Measurements from ENCODE around the gene MNT. TPM values are rescaled to one million over a fixed set of nuclear protein-coding genes. Genes with fewer than 3 reads are reported as not detected.
A peak's percentile ranks its signal among the peaks of the same experiment; 100 is the strongest.

The MNT gene
- total and polyA plus RNA-seq, 8 donors = 10.9 to 31.9 (median 16.3) TPM

GRCh38 chr17:2354311-2354710 is 46.5 kb downstream of the MNT start:
- H3K36me3 ChIP-seq = no peaks in the 10 kb centered on the region
- H3K27me3 ChIP-seq = no peaks in the 10 kb centered on the region
- ATAC-seq (no peak), DNase-seq (no peak)
- intact Hi-C loops (cut with DNase I) = no loop called here
- peaks cover 0 to 5% of the 10 kb centered on the region in 2 donors for H3K4me1 ChIP-seq
- H3K27ac ChIP-seq = no peak overlapping the region
- H3K4me3 ChIP-seq = no peak overlapping the region
- H3K9me3 ChIP-seq = no peaks in the 10 kb centered on the region
- TF ChIP-seq, protein P1, sequence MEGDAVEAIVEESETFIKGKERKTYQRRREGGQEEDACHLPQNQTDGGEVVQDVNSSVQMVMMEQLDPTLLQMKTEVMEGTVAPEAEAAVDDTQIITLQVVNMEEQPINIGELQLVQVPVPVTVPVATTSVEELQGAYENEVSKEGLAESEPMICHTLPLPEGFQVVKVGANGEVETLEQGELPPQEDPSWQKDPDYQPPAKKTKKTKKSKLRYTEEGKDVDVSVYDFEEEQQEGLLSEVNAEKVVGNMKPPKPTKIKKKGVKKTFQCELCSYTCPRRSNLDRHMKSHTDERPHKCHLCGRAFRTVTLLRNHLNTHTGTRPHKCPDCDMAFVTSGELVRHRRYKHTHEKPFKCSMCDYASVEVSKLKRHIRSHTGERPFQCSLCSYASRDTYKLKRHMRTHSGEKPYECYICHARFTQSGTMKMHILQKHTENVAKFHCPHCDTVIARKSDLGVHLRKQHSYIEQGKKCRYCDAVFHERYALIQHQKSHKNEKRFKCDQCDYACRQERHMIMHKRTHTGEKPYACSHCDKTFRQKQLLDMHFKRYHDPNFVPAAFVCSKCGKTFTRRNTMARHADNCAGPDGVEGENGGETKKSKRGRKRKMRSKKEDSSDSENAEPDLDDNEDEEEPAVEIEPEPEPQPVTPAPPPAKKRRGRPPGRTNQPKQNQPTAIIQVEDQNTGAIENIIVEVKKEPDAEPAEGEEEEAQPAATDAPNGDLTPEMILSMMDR (IDR thresholded peaks at IDR 0.05) = no peak

- DNase-seq = peak in 1 of 4 donors; percentile 13
- no peaks in the 10 kb centered on the region for H3K36me3 ChIP-seq
- H3K27me3 ChIP-seq = no peaks in the 10 kb centered on the region
- H3K4me3 ChIP-seq = no peak overlapping the region
- H3K9me3 ChIP-seq = no peaks in the 10 kb centered on the region
- ATAC-seq = no peak
- intact Hi-C loops (cut with DNase I) = no loop called here
- TF ChIP-seq, protein P1 (IDR thresholded peaks at IDR 0.05) = no peak
- H3K4me1 ChIP-seq = peaks cover 0 to 5% of the 10 kb centered on the region in 2 donors
- no peak overlapping the region for H3K27ac ChIP-seq
Observed at GRCh38 chr17:2351269-2351668, 49.6 kb downstream of the MNT start.

DNA sequence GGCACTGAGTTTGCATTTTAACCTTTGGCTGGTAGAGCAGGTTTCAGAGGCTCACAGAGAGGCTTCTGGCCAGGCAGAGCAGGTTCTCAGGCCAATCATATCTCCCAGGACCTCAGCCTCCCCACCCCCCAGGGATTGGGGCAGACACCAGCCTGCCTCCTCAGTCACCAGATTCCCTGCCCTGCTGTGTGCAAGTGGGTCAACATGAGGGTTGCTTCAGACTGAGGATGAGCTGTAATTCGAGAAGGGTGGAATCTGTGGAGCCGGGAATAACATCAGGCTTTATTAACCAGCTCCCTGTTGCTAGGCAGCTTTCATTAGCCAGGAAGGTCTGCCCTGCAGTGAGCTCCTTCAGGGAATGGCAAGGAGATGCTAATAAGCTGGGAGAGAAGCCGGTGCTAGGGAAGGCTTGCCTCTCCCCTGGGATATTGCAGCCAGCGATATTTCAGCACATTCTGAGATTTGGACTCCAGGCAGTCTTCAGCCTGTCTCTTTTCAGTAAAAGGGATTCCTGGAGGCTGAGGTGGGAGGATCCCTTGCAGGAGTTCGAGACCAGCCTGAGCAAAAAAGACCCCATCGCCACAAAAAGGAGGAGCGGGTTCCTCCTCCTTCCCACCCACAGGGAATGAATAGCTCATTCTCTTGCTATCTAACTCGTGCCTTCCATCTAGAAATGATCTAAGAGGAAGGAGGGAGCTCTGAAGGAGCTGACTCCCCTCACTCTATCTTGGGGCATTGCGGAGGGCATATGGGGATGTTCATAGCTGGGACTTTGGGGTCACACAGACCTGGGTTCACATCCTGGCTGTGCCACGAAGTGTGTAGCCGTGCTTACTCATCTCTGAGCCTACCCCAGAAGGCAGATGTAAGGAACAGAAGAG is 52.8 kb downstream of the MNT start:
- ATAC-seq = peak; percentile 57

DNA sequence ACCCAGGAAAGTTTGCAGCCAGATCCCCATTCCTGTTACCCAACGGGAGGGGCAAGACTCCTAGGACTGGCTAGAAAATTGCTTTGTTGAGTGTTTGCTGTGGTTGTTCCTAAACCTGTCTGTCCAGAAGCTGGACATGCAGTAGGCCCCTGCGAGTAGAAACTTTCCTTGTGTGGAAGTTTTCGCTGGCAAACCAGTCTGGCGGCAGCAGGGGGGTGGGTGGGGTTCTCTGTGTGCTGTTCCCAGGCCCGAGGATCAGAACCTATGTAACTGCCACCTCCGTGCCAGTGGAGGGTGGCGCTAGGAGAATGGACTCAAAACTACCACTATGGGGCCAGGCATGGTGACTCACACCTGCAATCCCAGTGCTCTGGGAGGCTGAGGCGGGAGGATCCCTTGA is 54.4 kb downstream of the MNT start:
- H3K36me3 ChIP-seq = peaks cover 0 to 15% of the 10 kb centered on the region in 2 donors
- H3K4me3 ChIP-seq = no peak overlapping the region
- peak; percentile 83 for ATAC-seq
- TF ChIP-seq, protein P1 (IDR thresholded peaks at IDR 0.05) = no peak
- intact Hi-C loops (cut with DNase I) = no loop called here
- H3K4me1 ChIP-seq = no peaks in the 10 kb centered on the region
- H3K27me3 ChIP-seq = no peaks in the 10 kb centered on the region
- DNase-seq = peak in 2 of 4 donors; percentile 42 to 68
- peak overlapping the region in 1 of 2 donors; percentile 76 for H3K27ac ChIP-seq
- no peaks in the 10 kb centered on the region for H3K9me3 ChIP-seq

More for the DNA sequence above, 52.8 kb downstream of the MNT start:
- intact Hi-C loops (cut with DNase I) = no loop called here
- H3K27ac ChIP-seq = no peak overlapping the region
- H3K36me3 ChIP-seq = peaks cover 0 to 15% of the 10 kb centered on the region in 2 donors
- H3K4me1 ChIP-seq = no peaks in the 10 kb centered on the region
- no peaks in the 10 kb centered on the region for H3K27me3 ChIP-seq
- no peaks in the 10 kb centered on the region for H3K9me3 ChIP-seq
- no peak overlapping the region for H3K4me3 ChIP-seq
- TF ChIP-seq, protein P1 (IDR thresholded peaks at IDR 0.05) = no peak
- peak in 2 of 4 donors; percentile 38 to 40 for DNase-seq

GRCh38 chr17:2344528-2344927 is 56.3 kb downstream of the MNT start:
- intact Hi-C loops (cut with DNase I) = no loop called here
- Histone ChIP-seq H3K4me3 (no peak overlapping the region), H3K27ac (no peak overlapping the region), H3K36me3 (peaks cover 0 to 15% of the 10 kb centered on the region in 2 donors), H3K4me1 (no peaks in the 10 kb centered on the region), H3K9me3 (no peaks in the 10 kb centered on the region), H3K27me3 (no peaks in the 10 kb centered on the region)
- DNase-seq (no peak), ATAC-seq (no peak)
- TF ChIP-seq, protein P1 (IDR thresholded peaks at IDR 0.05) = no peak
